ENCODE measurements around the gene PRDM2.

The PRDM2 gene

DNA sequence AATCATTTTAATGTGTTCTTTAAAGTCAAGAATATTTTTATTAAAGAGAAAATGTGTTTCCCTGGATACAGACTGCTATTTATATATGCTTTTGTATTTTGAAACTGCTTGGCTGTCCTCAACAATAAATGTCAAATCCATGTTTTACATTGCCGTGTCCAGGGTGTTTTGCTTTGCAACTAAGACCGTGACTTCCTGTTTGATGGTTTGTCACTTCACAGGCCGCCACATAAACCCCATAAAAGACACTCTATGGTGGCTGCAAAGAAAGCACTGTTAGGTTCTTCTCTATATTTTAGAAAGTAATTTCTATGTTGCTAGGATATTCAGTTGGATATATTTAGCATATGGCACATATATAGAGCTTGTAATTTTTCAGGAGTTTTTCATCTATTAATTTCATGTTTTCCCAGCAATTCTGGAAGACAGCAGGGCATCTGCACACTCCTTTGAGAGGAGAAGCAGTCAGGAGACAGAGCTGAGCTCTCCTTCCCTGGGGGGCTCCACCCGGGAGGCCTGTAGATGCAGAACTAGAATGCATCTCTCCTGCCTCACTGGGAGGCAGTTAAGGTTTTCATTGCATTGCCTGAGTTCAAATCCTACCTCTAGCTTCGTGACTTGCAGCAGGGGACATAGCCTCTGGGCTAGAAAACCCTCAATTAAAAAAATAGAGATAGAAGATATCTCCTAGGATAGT lies 33.1 kb downstream of the PRDM2 start:
- Histone ChIP-seq H3F3A (ENCODE audit: insufficient read depth, low read length) (peaks cover 14% of the 10 kb centered on the region; the same call in 1 of the 2 replicates), H3K27me3 (ENCODE audit: insufficient read depth, low read length) (no peaks in the 10 kb centered on the region), H3K4me3 (ENCODE audit: low read depth, low read length, poor library complexity, severe bottlenecking) (peak overlapping the region; percentile 67), H3K36me3 (ENCODE audit: insufficient read depth, low read length) (peaks cover 38% of the 10 kb centered on the region; the same call in 1 of the 2 replicates), H3K4me2 (ENCODE audit: low read length) (peak overlapping the region; percentile 84), H4K20me1 (ENCODE audit: insufficient read depth, low read length) (no peaks in the 10 kb centered on the region), H2AFZ (ENCODE audit: low read length) (no peak overlapping the region), H3K9me2 (ENCODE audit: low read depth, low read length) (no peaks in the 10 kb centered on the region), H3K9me3 (ENCODE audit: low read length) (no peaks in the 10 kb centered on the region), H3K9ac (ENCODE audit: low read length) (peak overlapping the region; percentile 90), H3K4me1 (ENCODE audit: insufficient read depth, low read length, severe bottlenecking) (peaks cover 95% of the 10 kb centered on the region), H3K79me2 (ENCODE audit: insufficient read depth, low read length) (peaks cover 54% of the 10 kb centered on the region), H3K27ac (ENCODE audit: low read depth, low read length, poor library complexity, severe bottlenecking) (peak overlapping the region; percentile 99)
- TF ChIP-seq EZH2 (IDR thresholded peaks at IDR 0.05; ENCODE audit: borderline replicate concordance, low read length), result no peak
- TF ChIP-seq, protein P1, sequence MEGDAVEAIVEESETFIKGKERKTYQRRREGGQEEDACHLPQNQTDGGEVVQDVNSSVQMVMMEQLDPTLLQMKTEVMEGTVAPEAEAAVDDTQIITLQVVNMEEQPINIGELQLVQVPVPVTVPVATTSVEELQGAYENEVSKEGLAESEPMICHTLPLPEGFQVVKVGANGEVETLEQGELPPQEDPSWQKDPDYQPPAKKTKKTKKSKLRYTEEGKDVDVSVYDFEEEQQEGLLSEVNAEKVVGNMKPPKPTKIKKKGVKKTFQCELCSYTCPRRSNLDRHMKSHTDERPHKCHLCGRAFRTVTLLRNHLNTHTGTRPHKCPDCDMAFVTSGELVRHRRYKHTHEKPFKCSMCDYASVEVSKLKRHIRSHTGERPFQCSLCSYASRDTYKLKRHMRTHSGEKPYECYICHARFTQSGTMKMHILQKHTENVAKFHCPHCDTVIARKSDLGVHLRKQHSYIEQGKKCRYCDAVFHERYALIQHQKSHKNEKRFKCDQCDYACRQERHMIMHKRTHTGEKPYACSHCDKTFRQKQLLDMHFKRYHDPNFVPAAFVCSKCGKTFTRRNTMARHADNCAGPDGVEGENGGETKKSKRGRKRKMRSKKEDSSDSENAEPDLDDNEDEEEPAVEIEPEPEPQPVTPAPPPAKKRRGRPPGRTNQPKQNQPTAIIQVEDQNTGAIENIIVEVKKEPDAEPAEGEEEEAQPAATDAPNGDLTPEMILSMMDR (IDR thresholded peaks at IDR 0.05; ENCODE audit: low read length), result no peak

DNA sequence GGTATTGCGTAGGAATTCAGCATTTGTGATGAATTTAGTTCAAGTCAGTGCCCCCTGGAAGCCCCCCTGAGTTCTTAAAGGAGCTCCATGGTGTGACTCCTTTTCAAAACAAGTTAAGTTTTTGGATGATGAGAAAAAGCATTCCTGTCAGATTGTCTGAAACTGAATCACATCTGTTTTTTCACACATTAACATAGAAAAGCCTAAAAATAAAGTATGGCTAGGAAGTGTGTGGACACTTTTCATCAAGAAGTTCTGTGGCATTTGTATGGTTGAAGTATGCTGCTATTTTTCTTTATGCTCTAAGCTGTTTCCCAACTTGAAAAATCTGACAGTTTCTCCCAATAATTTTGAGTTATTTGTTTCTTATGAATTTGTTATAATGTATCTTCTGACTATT lies 33.7 kb downstream of the PRDM2 start:
- Histone ChIP-seq H3F3A (ENCODE audit: insufficient read depth, low read length) (peaks cover 14% of the 10 kb centered on the region; the same call in 1 of the 2 replicates), H3K27me3 (ENCODE audit: insufficient read depth, low read length) (no peaks in the 10 kb centered on the region), H4K20me1 (ENCODE audit: insufficient read depth, low read length) (no peaks in the 10 kb centered on the region), H3K9me3 (ENCODE audit: low read length) (no peaks in the 10 kb centered on the region), H3K4me2 (ENCODE audit: low read length) (peak overlapping the region; percentile 84), H3K9me2 (ENCODE audit: low read depth, low read length) (no peaks in the 10 kb centered on the region), H2AFZ (ENCODE audit: low read length) (no peak overlapping the region), H3K27ac (ENCODE audit: low read depth, low read length, poor library complexity, severe bottlenecking) (peak overlapping the region; percentile 99), H3K4me1 (ENCODE audit: insufficient read depth, low read length, severe bottlenecking) (peaks cover 93% of the 10 kb centered on the region), H3K9ac (ENCODE audit: low read length) (peak overlapping the region; percentile 90), H3K79me2 (ENCODE audit: insufficient read depth, low read length) (peaks cover 54% of the 10 kb centered on the region), H3K4me3 (ENCODE audit: low read depth, low read length, poor library complexity, severe bottlenecking) (peak overlapping the region; percentile 67), H3K36me3 (ENCODE audit: insufficient read depth, low read length) (peaks cover 42% of the 10 kb centered on the region; the same call in 1 of the 2 replicates)
- no peak for TF ChIP-seq EZH2 (IDR thresholded peaks at IDR 0.05; ENCODE audit: borderline replicate concordance, low read length)
- TF ChIP-seq, protein P1 (IDR thresholded peaks at IDR 0.05; ENCODE audit: low read length), result no peak

DNA sequence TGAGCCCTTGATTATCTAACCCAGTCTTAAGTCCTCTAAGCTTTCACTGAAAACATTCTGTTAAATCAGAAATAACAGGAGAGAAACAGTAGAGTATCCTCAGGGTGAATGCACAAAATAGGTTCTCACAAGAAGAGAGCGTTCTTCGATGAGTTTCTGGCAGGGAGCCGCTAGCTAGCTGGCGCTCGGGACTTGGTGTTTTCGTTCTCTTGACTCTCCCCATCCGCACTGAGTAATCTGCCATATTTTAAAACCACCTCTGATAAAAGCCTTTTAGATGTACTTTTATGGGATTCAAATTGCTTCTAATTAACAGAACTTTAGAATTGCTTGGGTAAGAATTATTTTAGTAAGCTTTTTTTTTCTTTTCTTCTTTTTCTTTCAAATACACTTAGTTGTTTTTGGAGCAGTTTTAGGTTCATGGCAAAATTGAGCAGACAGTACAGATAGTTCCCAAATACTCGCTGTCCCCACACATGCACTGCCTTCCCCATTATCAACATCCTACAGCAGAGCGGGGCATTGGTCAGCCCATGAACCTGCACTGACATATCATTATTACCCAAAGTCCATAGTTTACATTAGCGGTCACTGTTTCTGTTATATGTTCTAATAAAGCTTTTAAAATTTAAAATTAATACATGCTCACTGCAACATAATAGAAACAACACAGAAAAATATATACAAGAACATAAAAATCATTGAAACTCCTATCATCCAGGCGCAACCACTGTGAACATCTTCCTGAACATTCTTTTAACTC lies 35.4 kb downstream of the PRDM2 start:
- Histone ChIP-seq H3K79me2 (ENCODE audit: insufficient read depth, low read length) (peaks cover 58% of the 10 kb centered on the region), H3K4me3 (ENCODE audit: low read depth, low read length, poor library complexity, severe bottlenecking) (no peak overlapping the region), H3K4me2 (ENCODE audit: low read length) (peak overlapping the region; percentile 4; the same call in 1 of the 2 replicates), H2AFZ (ENCODE audit: low read length) (no peak overlapping the region), H3K27ac (ENCODE audit: low read depth, low read length, poor library complexity, severe bottlenecking) (peak overlapping the region; percentile 99), H4K20me1 (ENCODE audit: insufficient read depth, low read length) (no peaks in the 10 kb centered on the region), H3K9me3 (ENCODE audit: low read length) (no peaks in the 10 kb centered on the region), H3K27me3 (ENCODE audit: insufficient read depth, low read length) (no peaks in the 10 kb centered on the region), H3K9ac (ENCODE audit: low read length) (peak overlapping the region; percentile 6; the same call in 1 of the 2 replicates), H3K9me2 (ENCODE audit: low read depth, low read length) (no peaks in the 10 kb centered on the region), H3K4me1 (ENCODE audit: insufficient read depth, low read length, severe bottlenecking) (peaks cover 91% of the 10 kb centered on the region), H3F3A (ENCODE audit: insufficient read depth, low read length) (peaks cover 7% of the 10 kb centered on the region; the same call in 1 of the 2 replicates), H3K36me3 (ENCODE audit: insufficient read depth, low read length) (peaks cover 49% of the 10 kb centered on the region; the same call in 1 of the 2 replicates)
- TF ChIP-seq EZH2 (IDR thresholded peaks at IDR 0.05; ENCODE audit: borderline replicate concordance, low read length), result no peak
- TF ChIP-seq, protein P1 (IDR thresholded peaks at IDR 0.05; ENCODE audit: low read length), result no peak

Measured in OCI-LY1 (cell line).